K562 (cell line): ENCODE results near the gene KLRF2. TPM values are rescaled to one million over a fixed set of nuclear protein-coding genes. Genes with fewer than 3 reads are reported as not detected.

ENCODE experiments used
- ATAC-seq: fragments of 200-7000 bp; cut with Tn5 transposase; 3 replicates; pipeline ENCODE4 v1.9.1; 2020; ENCODE audit warnings: moderate library complexity
- BruUV-seq: library from RNA; stranded (reverse); fragments of 400-500 nt; replicated peaks from 2 replicates; lab custom pipeline; 2021; lab: Mats Ljungman, UMichigan
- CTCF ChIA-PET: fragments of 300-600 bp; formaldehyde crosslinking; extraction: SDS; loops from one replicate; lab custom pipeline; 2021; ENCODE audit warnings: low intra/inter-chr PET ratio; lab: Yijun Ruan, JAX
- POLR2A ChIA-PET: fragments of 300-600, 350-650 bp; sonication (Branson Sonifier 250); formaldehyde crosslinking; extraction: SDS; loops from one replicate; lab custom pipeline; 2021; ENCODE audit warnings: antibody characterized with exemption, inconsistent platforms; lab: Yijun Ruan, JAX
- DNase-seq, 4 experiments: peaks; one replicate each; pipeline versions ENCODE4 v3.0.0 to v3.0.0-alpha.2; 2011 to 2018; ENCODE audit warnings: low spot score in 3 of 4, mixed read lengths in 3 of 4; ENCODE audit errors: extremely low read depth in 1 of 4
- FAIRE-seq: peaks from 2 replicates; lab custom pipeline; 2011; peaks lifted over from hg19 to GRCh38; lab: Jason Lieb, UNC
- H2AFZ ChIP-seq: 2 replicates; pipeline ENCODE4 v1.6.0; 2011; ENCODE audit warnings: low read depth, low read length, control low read depth, inconsistent platforms
- H3K27ac ChIP-seq: fragments of 200-600 bp; 3 replicates; pipeline ENCODE4 v1.8.0; 2011; ENCODE audit warnings: low read depth, mild to moderate bottlenecking, control low read depth, inconsistent platforms, low read length, moderate library complexity, mixed read lengths; ENCODE audit errors: extremely low read depth
- H3K27me3 ChIP-seq, 2 experiments: fragments of 300-600 bp in 1 of 2; 2 replicates in 1 of 2; 3 replicates in 1 of 2; pipeline versions ENCODE4 v1.6.0 to v1.8.0; 2011; ENCODE audit warnings: inconsistent platforms in 2 of 2, low read length in 2 of 2, mild to moderate bottlenecking in 1 of 2, mixed read lengths in 1 of 2, moderate library complexity in 1 of 2; ENCODE audit not compliant: control insufficient read depth in 2 of 2, insufficient read depth in 2 of 2
- H3K36me3 ChIP-seq: fragments of 300-600 bp; 3 replicates; pipeline ENCODE4 v1.8.0; 2011; ENCODE audit warnings: mild to moderate bottlenecking, low read length, inconsistent platforms; ENCODE audit not compliant: control insufficient read depth, insufficient read depth
- H3K4me1 ChIP-seq, 2 experiments: fragments of 200-600 bp in 1 of 2; replicated peaks in 1 of 2; 2 replicates in 1 of 2; 3 replicates in 1 of 2; pipeline versions ENCODE4 v1.5.1 to v1.8.0; 2011; ENCODE audit warnings: inconsistent platforms in 2 of 2, low read length in 2 of 2, mild to moderate bottlenecking in 1 of 2, mixed read lengths in 1 of 2, moderate library complexity in 1 of 2; ENCODE audit not compliant: control insufficient read depth in 2 of 2, insufficient read depth in 2 of 2
- H3K4me2 ChIP-seq: 2 replicates; pipeline ENCODE4 v1.6.1; 2011; ENCODE audit warnings: low read length, control low read depth, inconsistent platforms, mixed read lengths; ENCODE audit not compliant: insufficient read depth
- H3K4me3 ChIP-seq: fragments of 200-600 bp; sonication (generic), shearing (Covaris generic); 2 replicates; pipeline ENCODE4 v1.5.1; 2016; ENCODE audit warnings: control low read depth, inconsistent platforms
- H3K79me2 ChIP-seq: fragments of 200-600 bp; 3 replicates; pipeline ENCODE4 v1.8.0; 2011; ENCODE audit warnings: low read length, inconsistent platforms; ENCODE audit not compliant: control insufficient read depth, insufficient read depth
- H3K9ac ChIP-seq, 2 experiments: 2 replicates each; pipeline versions ENCODE4 v1.6.0 to v1.6.1; 2011; ENCODE audit warnings: low read depth in 2 of 2, low read length in 2 of 2, control low read depth in 1 of 2, inconsistent platforms in 1 of 2, mild to moderate bottlenecking in 1 of 2, mixed read lengths in 1 of 2; ENCODE audit not compliant: insufficient read depth in 1 of 2
- H3K9me1 ChIP-seq: one replicate; pipeline ENCODE4 v1.6.0; 2011; ENCODE audit warnings: inconsistent platforms, mild to moderate bottlenecking, low read length, moderate library complexity; ENCODE audit not compliant: control insufficient read depth, insufficient read depth
- H3K9me3 ChIP-seq: replicated peaks from 2 replicates; pipeline ENCODE4 v1.5.1; 2011; ENCODE audit warnings: low read depth, low read length, inconsistent platforms; ENCODE audit not compliant: control insufficient read depth, insufficient read depth
- H4K20me1 ChIP-seq: replicated peaks from 2 replicates; pipeline ENCODE4 v1.6.1; 2011; ENCODE audit warnings: low read length, inconsistent platforms, mixed read lengths; ENCODE audit not compliant: control insufficient read depth, insufficient read depth
- KAT2B ChIP-seq: IDR thresholded peaks from one replicate; pipeline ENCODE4 v1.6.1; 2012; ENCODE audit warnings: low read depth, mild to moderate bottlenecking, control low read depth, inconsistent platforms, low read length, moderate library complexity
- NONO ChIP-seq, 2 experiments: fragments of 200-400 bp in 1 of 2; fragments of 450-650 bp in 1 of 2; formaldehyde crosslinking in 1 of 2; IDR thresholded peaks; 2 replicates each; pipeline ENCODE4 v1.6.1; 2017; ENCODE audit warnings: low read depth in 2 of 2, mild to moderate bottlenecking in 2 of 2, moderate library complexity in 2 of 2, low read length in 1 of 2
- POLR2G ChIP-seq: fragments of 200-400 bp; formaldehyde crosslinking; IDR thresholded peaks from 2 replicates; pipeline ENCODE4 v1.6.1; 2017; ENCODE audit warnings: low read depth, mild to moderate bottlenecking, antibody characterized with exemption, low read length, moderate library complexity
- RBM25 ChIP-seq: fragments of 200-400 bp; formaldehyde crosslinking; IDR thresholded peaks from 2 replicates; pipeline ENCODE4 v1.6.1; 2018; ENCODE audit warnings: low read length, low read depth, moderate library complexity; ENCODE audit not compliant: severe bottlenecking
- SIN3A ChIP-seq, 2 experiments: fragments of 150-350 bp in 1 of 2; IDR thresholded peaks; 2 replicates each; pipeline ENCODE4 v1.6.1; 2011 to 2016; ENCODE audit warnings: borderline replicate concordance in 2 of 2, low read depth in 2 of 2, low read length in 2 of 2, mild to moderate bottlenecking in 2 of 2, moderate library complexity in 2 of 2; ENCODE audit not compliant: control insufficient read depth in 1 of 2
- SREBF2 ChIP-seq: sonication (generic); formaldehyde crosslinking; IDR thresholded peaks from 2 replicates; pipeline ENCODE4 v1.4.0; 2020; ENCODE audit warnings: mild to moderate bottlenecking, missing genetic modification reagents
- TFAM ChIP-seq: fragments of 250-450 bp; sonication (Bioruptor Pico); conservative IDR thresholded peaks from 2 replicates; pipeline ENCODE4 v1.5.0; 2021; ENCODE audit warnings: mild to moderate bottlenecking, moderate library complexity
- ZNF384 ChIP-seq: IDR thresholded peaks from 2 replicates; pipeline ENCODE4 v1.6.1; 2012; ENCODE audit warnings: low read depth, low read length, improper control_type of control experiment
- WGBS: fragments of 100-300 bp; shearing (Covaris generic); methylation state at CpG from one replicate; pipeline ENCODE4 v1.1.6; 2016; ENCODE audit warnings: low coverage, mixed read lengths; ENCODE audit not compliant: insufficient coverage; ENCODE audit errors: missing lambda C conversion rate; 5-methylcytosine and 5-hydroxymethylcytosine counted together
- in situ Hi-C: fragments of 300-500 bp; cut with MboI; formaldehyde crosslinking; loops from 4 replicates; pipeline ENCODE4 v1.15.0; 2018; ENCODE audit warnings: inconsistent platforms, mixed read lengths
- intact Hi-C: fragments of 100-400 bp; cut with micrococcal nuclease; formaldehyde crosslinking; loops from 2 replicates; pipeline ENCODE4 v1.14.2; 2022
- polyA plus RNA-seq, 8 experiments: library from polyadenylated mRNA; depleted of rRNA in 4 of 8; stranded (reverse) in 5 of 8; unstranded in 3 of 8; fragments of >200 nt; fragmentation: Nextera tagmentation in 2 of 8; fragmentation: Illumina TruSeq in 1 of 8; extraction: Ambion mirVana in 2 of 8; extraction: Trizol in 1 of 8; gene quantifications; 2 replicates each; pipeline versions ENCODE4 v1.2.1 to v1.2.3, GENCODE V29; 2011 to 2014; ENCODE audit warnings: inconsistent platforms in 1 of 8, missing spikeins in 1 of 8
- total RNA-seq, 7 experiments: library from RNA; depleted of rRNA in 6 of 7; stranded (reverse); fragments of >200 nt in 6 of 7; fragmentation: Illumina TruSeq in 2 of 7; extraction: Trizol in 2 of 7; gene quantifications; 2 replicates each; pipeline versions ENCODE4 v1.2.1 to v1.2.3, GENCODE V29; 2011 to 2021; ENCODE audit warnings: low replicate concordance in 1 of 7
- TF ChIP-seq, protein P1 (sequence below): fragments of 250-450 bp; sonication (Bioruptor Pico); IDR thresholded peaks from 2 replicates; pipeline ENCODE4 v1.4.0; 2020; ENCODE audit warnings: mild to moderate bottlenecking, moderate library complexity
- TF ChIP-seq, protein P2 (sequence below), 2 experiments: fragments of 450-650 bp; formaldehyde crosslinking in 1 of 2; IDR thresholded peaks; 2 replicates each; pipeline versions ENCODE4 v1.4.0 to v1.6.1; 2014 to 2020; ENCODE audit warnings: mild to moderate bottlenecking in 2 of 2, borderline replicate concordance in 1 of 2, low read depth in 1 of 2

The KLRF2 gene
- total and polyA plus RNA-seq, 9 of the 15 experiments (the other 6 are each of a cell fraction or from before 2014, with no cell fraction given) = not detected

DNA sequence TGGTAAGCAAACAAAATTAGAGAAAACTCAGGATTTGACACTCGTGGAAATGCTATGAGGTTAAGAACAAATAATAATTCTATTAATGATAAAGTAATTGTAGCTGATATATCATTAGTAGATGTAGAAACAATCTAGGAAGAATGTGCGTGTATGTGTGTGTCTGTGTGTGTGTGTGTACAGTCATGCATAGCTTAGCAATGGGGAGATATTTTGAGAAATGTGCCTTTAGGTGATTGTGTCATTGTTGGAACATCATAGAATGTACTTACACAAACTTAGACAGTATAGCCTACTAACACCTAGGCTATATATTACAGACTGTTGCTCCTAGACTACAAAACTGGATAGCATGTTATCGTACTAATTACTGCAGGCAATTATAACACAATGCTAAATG, 45.6 kb downstream of the KLRF2 start:
- POLR2A ChIA-PET = no interaction called here
- no peak for TF ChIP-seq KAT2B
- TF ChIP-seq, protein P1, sequence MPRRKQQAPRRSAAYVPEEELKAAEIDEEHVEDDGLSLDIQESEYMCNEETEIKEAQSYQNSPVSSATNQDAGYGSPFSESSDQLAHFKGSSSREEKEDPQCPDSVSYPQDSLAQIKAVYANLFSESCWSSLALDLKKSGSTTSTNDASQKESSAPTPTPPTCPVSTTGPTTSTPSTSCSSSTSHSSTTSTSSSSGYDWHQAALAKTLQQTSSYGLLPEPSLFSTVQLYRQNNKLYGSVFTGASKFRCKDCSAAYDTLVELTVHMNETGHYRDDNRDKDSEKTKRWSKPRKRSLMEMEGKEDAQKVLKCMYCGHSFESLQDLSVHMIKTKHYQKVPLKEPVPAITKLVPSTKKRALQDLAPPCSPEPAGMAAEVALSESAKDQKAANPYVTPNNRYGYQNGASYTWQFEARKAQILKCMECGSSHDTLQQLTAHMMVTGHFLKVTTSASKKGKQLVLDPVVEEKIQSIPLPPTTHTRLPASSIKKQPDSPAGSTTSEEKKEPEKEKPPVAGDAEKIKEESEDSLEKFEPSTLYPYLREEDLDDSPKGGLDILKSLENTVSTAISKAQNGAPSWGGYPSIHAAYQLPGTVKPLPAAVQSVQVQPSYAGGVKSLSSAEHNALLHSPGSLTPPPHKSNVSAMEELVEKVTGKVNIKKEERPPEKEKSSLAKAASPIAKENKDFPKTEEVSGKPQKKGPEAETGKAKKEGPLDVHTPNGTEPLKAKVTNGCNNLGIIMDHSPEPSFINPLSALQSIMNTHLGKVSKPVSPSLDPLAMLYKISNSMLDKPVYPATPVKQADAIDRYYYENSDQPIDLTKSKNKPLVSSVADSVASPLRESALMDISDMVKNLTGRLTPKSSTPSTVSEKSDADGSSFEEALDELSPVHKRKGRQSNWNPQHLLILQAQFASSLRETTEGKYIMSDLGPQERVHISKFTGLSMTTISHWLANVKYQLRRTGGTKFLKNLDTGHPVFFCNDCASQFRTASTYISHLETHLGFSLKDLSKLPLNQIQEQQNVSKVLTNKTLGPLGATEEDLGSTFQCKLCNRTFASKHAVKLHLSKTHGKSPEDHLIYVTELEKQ (CRISPR knock-in tag) = no peak
- no peak for TF ChIP-seq ZNF384
- no peak for TF ChIP-seq TFAM (CRISPR knock-in tag)
- TF ChIP-seq NONO (IDR thresholded peaks at IDR 0.05; ENCODE audit: low read depth in 2 of 2, low read length in 1 of 2) = no peak
- no peak for TF ChIP-seq RBM25
- TF ChIP-seq, protein P2, sequence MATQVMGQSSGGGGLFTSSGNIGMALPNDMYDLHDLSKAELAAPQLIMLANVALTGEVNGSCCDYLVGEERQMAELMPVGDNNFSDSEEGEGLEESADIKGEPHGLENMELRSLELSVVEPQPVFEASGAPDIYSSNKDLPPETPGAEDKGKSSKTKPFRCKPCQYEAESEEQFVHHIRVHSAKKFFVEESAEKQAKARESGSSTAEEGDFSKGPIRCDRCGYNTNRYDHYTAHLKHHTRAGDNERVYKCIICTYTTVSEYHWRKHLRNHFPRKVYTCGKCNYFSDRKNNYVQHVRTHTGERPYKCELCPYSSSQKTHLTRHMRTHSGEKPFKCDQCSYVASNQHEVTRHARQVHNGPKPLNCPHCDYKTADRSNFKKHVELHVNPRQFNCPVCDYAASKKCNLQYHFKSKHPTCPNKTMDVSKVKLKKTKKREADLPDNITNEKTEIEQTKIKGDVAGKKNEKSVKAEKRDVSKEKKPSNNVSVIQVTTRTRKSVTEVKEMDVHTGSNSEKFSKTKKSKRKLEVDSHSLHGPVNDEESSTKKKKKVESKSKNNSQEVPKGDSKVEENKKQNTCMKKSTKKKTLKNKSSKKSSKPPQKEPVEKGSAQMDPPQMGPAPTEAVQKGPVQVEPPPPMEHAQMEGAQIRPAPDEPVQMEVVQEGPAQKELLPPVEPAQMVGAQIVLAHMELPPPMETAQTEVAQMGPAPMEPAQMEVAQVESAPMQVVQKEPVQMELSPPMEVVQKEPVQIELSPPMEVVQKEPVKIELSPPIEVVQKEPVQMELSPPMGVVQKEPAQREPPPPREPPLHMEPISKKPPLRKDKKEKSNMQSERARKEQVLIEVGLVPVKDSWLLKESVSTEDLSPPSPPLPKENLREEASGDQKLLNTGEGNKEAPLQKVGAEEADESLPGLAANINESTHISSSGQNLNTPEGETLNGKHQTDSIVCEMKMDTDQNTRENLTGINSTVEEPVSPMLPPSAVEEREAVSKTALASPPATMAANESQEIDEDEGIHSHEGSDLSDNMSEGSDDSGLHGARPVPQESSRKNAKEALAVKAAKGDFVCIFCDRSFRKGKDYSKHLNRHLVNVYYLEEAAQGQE (IDR thresholded peaks at IDR 0.05; ENCODE audit: borderline replicate concordance) = no peak
- TF ChIP-seq, protein P2 (CRISPR knock-in tag; IDR thresholded peaks at IDR 0.05; ENCODE audit: low read depth) = no peak
- TF ChIP-seq SIN3A (IDR thresholded peaks at IDR 0.05; ENCODE audit: borderline replicate concordance in 2 of 2, control insufficient read depth in 1 of 2, low read depth in 2 of 2, low read length in 2 of 2) = no peak
- TF ChIP-seq POLR2G = no peak
- no peak for TF ChIP-seq SREBF2 (CRISPR knock-in tag)

More for the DNA sequence above, 45.6 kb downstream of the KLRF2 start:
- intact Hi-C loops = loop anchor here (5.0 kb wide), 1 partner anchor 175 kb away; no protein-coding TSS in a partner anchor
- H3K4me1 ChIP-seq = no peaks in the 10 kb centered on the region
- no peak overlapping the region for H3K4me3 ChIP-seq
- H3K79me2 ChIP-seq = no peaks in the 10 kb centered on the region
- CTCF ChIA-PET = interaction anchor here (1.9 kb wide), 1 partner anchor 175 kb away, joined by 5 read pairs; no protein-coding TSS in a partner anchor
- no peak for FAIRE-seq
- H3K36me3 ChIP-seq = no peaks in the 10 kb centered on the region
- BruUV-seq = no TSS peak
- no peak overlapping the region for H3K4me2 ChIP-seq
- H3K27me3 ChIP-seq = no peaks in the 10 kb centered on the region
- no peak overlapping the region for H3K9ac ChIP-seq
- H2AFZ ChIP-seq = no peak overlapping the region
- H3K27ac ChIP-seq = no peak overlapping the region
- in situ Hi-C loops = loop anchor here (10.0 kb wide), 1 partner anchor 182 kb away; no protein-coding TSS in a partner anchor
- DNase-seq = no peak
- no peak for ATAC-seq
- no peaks in the 10 kb centered on the region for H3K9me1 ChIP-seq
- no peaks in the 10 kb centered on the region for H4K20me1 ChIP-seq
- WGBS = 13% methylated on average over 3 of the region's 3 CpGs
- no peaks in the 10 kb centered on the region for H3K9me3 ChIP-seq
